ENCODE data around the gene TRANK1.

Gene TRANK1

GRCh38 chr3:36868614-36869436, 76.0 kb downstream of the TRANK1 start:
- no peak overlapping the region for H3K27ac ChIP-seq (ENCODE audit: low read length)
- no peak overlapping the region for H3K4me3 ChIP-seq (ENCODE audit: low read length in 2 of 2)
- no peak overlapping the region for H3K9ac ChIP-seq (ENCODE audit: low read length in 2 of 2)
- H3K36me3 ChIP-seq (ENCODE audit: control insufficient read depth in 2 of 2, insufficient read depth in 2 of 2, low read length in 2 of 2): peaks cover 2 to 5% of the 10 kb centered on the region in 2 donors
- no peaks in the 10 kb centered on the region for H3K27me3 ChIP-seq (ENCODE audit: control insufficient read depth in 1 of 2, insufficient read depth in 2 of 2, low read length in 2 of 2)
- no peaks in the 10 kb centered on the region for H3K9me3 ChIP-seq (ENCODE audit: control insufficient read depth in 2 of 2, low read length in 2 of 2)
- H3K4me1 ChIP-seq (ENCODE audit: control insufficient read depth, insufficient read depth, low read length): no peaks in the 10 kb centered on the region

DNA sequence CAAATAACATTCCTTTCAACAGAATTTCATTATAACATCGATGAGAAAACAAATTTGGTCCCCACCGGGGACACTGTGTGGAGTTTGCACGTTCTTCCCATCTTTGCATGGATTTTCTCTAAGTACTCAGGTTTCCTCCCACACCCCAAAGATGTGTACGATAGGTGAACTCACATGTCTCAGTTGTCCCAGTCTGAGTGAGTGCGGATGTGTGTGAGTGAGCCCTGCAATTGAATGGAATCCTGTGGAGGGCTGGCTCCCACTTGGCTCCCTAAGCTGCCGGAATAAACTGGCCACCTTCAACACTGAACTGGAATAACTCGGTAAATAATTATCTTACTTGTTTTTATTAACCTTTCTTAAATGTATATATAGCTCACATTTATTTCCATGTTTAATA, 77.0 kb downstream of the TRANK1 start:
- Histone ChIP-seq H3K4me1 (ENCODE audit: control insufficient read depth, insufficient read depth, low read length) (no peaks in the 10 kb centered on the region), H3K9me3 (ENCODE audit: control insufficient read depth in 2 of 2, low read length in 2 of 2) (no peaks in the 10 kb centered on the region), H3K36me3 (ENCODE audit: control insufficient read depth in 2 of 2, insufficient read depth in 2 of 2, low read length in 2 of 2) (peaks cover 0 to 5% of the 10 kb centered on the region in 2 donors), H3K27ac (ENCODE audit: low read length) (no peak overlapping the region), H3K4me3 (ENCODE audit: low read length in 2 of 2) (no peak overlapping the region), H3K27me3 (ENCODE audit: control insufficient read depth in 1 of 2, insufficient read depth in 2 of 2, low read length in 2 of 2) (no peaks in the 10 kb centered on the region), H3K9ac (ENCODE audit: low read length in 2 of 2) (no peak overlapping the region)

GRCh38 chr3:36866368-36866767, 78.5 kb downstream of the TRANK1 start:
- H3K36me3 ChIP-seq (ENCODE audit: control insufficient read depth in 2 of 2, insufficient read depth in 2 of 2, low read length in 2 of 2): peaks cover 0 to 5% of the 10 kb centered on the region in 2 donors
- H3K9ac ChIP-seq (ENCODE audit: low read length in 2 of 2): no peak overlapping the region
- no peak overlapping the region for H3K27ac ChIP-seq (ENCODE audit: low read length)
- no peak overlapping the region for H3K4me3 ChIP-seq (ENCODE audit: low read length in 2 of 2)
- H3K9me3 ChIP-seq (ENCODE audit: control insufficient read depth in 2 of 2, low read length in 2 of 2): no peaks in the 10 kb centered on the region
- H3K4me1 ChIP-seq (ENCODE audit: control insufficient read depth, insufficient read depth, low read length): no peaks in the 10 kb centered on the region
- H3K27me3 ChIP-seq (ENCODE audit: control insufficient read depth in 1 of 2, insufficient read depth in 2 of 2, low read length in 2 of 2): no peaks in the 10 kb centered on the region

DNA sequence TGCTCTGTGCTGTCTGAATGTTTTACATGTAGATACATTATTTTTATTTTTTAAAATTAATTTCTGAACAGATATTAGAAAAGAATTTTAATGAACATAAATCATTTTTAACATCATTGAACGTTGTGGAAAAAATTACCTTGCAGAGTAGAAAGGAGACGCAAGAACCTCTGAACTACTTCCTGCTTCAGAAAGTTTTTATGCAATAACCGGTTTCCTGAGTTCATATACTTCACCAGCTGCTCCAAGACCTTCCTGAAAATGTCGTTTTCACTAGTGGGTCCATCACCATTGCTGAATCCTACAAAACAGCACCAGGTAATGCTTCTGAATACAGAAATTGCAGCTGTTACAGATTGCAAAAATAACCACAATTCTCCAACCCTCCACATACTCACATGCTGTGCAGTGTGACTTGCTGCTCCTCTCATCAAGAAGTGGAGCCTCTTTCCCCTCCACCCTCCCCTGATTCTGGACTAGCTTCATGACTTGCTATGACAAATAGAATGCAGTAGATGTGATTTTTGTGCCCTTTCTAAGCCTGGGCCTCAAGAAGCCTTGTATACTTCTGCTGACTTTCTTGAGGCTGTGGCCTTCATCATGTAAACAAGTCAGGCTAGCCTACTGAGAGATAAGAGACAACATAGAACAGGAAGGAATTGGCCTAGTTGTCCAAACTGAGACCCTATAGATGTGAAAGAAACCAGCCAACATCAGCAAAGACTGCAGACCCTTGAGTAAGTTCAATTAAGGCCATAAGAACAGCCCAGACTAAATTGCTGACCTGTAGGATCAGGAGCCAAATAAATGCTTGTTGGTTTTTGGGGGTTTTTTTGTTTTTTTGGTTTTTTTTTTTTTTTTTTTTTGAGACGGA, 80.4 kb downstream of the TRANK1 start:
- Histone ChIP-seq H3K4me1 (ENCODE audit: control insufficient read depth, insufficient read depth, low read length) (no peaks in the 10 kb centered on the region), H3K27me3 (ENCODE audit: control insufficient read depth in 1 of 2, insufficient read depth in 2 of 2, low read length in 2 of 2) (no peaks in the 10 kb centered on the region), H3K27ac (ENCODE audit: low read length) (no peak overlapping the region), H3K36me3 (ENCODE audit: control insufficient read depth in 2 of 2, insufficient read depth in 2 of 2, low read length in 2 of 2) (peaks cover 8 to 11% of the 10 kb centered on the region in 2 donors), H3K4me3 (ENCODE audit: low read length in 2 of 2) (no peak overlapping the region), H3K9ac (ENCODE audit: low read length in 2 of 2) (no peak overlapping the region), H3K9me3 (ENCODE audit: control insufficient read depth in 2 of 2, low read length in 2 of 2) (no peaks in the 10 kb centered on the region)

GRCh38 chr3:36862076-36862755, 82.6 kb downstream of the TRANK1 start:
- H3K36me3 ChIP-seq (ENCODE audit: control insufficient read depth in 2 of 2, insufficient read depth in 2 of 2, low read length in 2 of 2): peaks cover 18 to 27% of the 10 kb centered on the region in 2 donors
- H3K4me3 ChIP-seq (ENCODE audit: low read length in 2 of 2): no peak overlapping the region
- no peaks in the 10 kb centered on the region for H3K9me3 ChIP-seq (ENCODE audit: control insufficient read depth in 2 of 2, low read length in 2 of 2)
- H3K27ac ChIP-seq (ENCODE audit: low read length): no peak overlapping the region
- H3K27me3 ChIP-seq (ENCODE audit: control insufficient read depth in 1 of 2, insufficient read depth in 2 of 2, low read length in 2 of 2): no peaks in the 10 kb centered on the region
- H3K4me1 ChIP-seq (ENCODE audit: control insufficient read depth, insufficient read depth, low read length): no peaks in the 10 kb centered on the region
- H3K9ac ChIP-seq (ENCODE audit: low read length in 2 of 2): no peak overlapping the region

DNA sequence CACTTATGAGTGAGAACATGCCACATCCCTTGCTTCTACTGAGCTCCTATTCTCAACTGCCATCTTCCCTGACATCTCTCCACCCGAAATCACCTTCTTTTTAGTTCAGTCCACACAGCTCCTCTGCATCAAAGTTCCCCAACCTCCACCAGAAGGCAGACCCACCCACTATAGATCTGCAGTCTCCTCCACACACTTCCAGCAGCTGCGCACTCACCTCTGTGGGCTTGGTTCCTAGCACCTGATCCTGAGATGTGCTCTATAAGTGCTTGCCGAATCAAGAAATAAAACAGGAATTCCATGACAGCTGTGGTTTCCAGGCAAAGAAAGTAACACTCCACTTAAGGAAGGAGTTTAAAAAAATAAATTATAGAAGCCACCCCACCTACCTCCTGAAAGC, 85.4 kb downstream of the TRANK1 start:
- H3K9me3 ChIP-seq (ENCODE audit: control insufficient read depth in 2 of 2, low read length in 2 of 2): no peaks in the 10 kb centered on the region
- H3K36me3 ChIP-seq (ENCODE audit: control insufficient read depth in 2 of 2, insufficient read depth in 2 of 2, low read length in 2 of 2): peaks cover 26 to 39% of the 10 kb centered on the region in 2 donors
- H3K4me1 ChIP-seq (ENCODE audit: control insufficient read depth, insufficient read depth, low read length): no peaks in the 10 kb centered on the region
- no peak overlapping the region for H3K27ac ChIP-seq (ENCODE audit: low read length)
- H3K4me3 ChIP-seq (ENCODE audit: low read length in 2 of 2): no peak overlapping the region
- no peaks in the 10 kb centered on the region for H3K27me3 ChIP-seq (ENCODE audit: control insufficient read depth in 1 of 2, insufficient read depth in 2 of 2, low read length in 2 of 2)
- H3K9ac ChIP-seq (ENCODE audit: low read length in 2 of 2): no peak overlapping the region

DNA sequence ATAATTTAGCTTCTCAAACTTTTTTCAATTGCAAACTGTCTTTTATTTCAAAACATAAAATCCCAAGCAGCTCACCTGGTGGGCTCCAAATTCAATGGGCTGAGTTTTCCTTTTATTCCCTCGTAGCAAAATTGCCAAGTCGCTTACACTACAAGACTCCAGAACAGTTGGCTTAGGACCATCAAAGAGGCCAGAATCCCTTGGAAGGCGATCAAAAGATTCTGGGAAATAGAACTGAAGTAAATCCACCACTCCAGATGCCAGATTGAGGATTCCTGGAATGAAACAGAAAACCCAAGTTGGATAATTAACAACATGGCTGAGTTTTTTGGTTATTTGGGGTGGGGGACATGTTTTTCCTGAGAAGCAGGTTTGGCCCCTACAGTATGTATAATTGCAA, 92.8 kb downstream of the TRANK1 start:
- Histone ChIP-seq H3K27ac (ENCODE audit: low read length) (no peak overlapping the region), H3K27me3 (ENCODE audit: control insufficient read depth in 1 of 2, insufficient read depth in 2 of 2, low read length in 2 of 2) (no peaks in the 10 kb centered on the region), H3K4me3 (ENCODE audit: low read length in 2 of 2) (no peak overlapping the region), H3K9ac (ENCODE audit: low read length in 2 of 2) (no peak overlapping the region), H3K4me1 (ENCODE audit: control insufficient read depth, insufficient read depth, low read length) (no peaks in the 10 kb centered on the region), H3K9me3 (ENCODE audit: control insufficient read depth in 2 of 2, low read length in 2 of 2) (no peaks in the 10 kb centered on the region), H3K36me3 (ENCODE audit: control insufficient read depth in 2 of 2, insufficient read depth in 2 of 2, low read length in 2 of 2) (peaks cover 23 to 29% of the 10 kb centered on the region in 2 donors)

- no peak overlapping the region for H3K4me3 ChIP-seq (ENCODE audit: low read length in 2 of 2)
- no peak overlapping the region for H3K27ac ChIP-seq (ENCODE audit: low read length)
- H3K27me3 ChIP-seq (ENCODE audit: control insufficient read depth in 1 of 2, insufficient read depth in 2 of 2, low read length in 2 of 2): no peaks in the 10 kb centered on the region
- peaks cover 14 to 34% of the 10 kb centered on the region in 2 donors for H3K36me3 ChIP-seq (ENCODE audit: control insufficient read depth in 2 of 2, insufficient read depth in 2 of 2, low read length in 2 of 2)
- no peak overlapping the region for H3K9ac ChIP-seq (ENCODE audit: low read length in 2 of 2)
- no peaks in the 10 kb centered on the region for H3K4me1 ChIP-seq (ENCODE audit: control insufficient read depth, insufficient read depth, low read length)
- no peaks in the 10 kb centered on the region for H3K9me3 ChIP-seq (ENCODE audit: control insufficient read depth in 2 of 2, low read length in 2 of 2)
Observed at GRCh38 chr3:36850743-36851142, 94.1 kb downstream of the TRANK1 start.

GRCh38 chr3:36846406-36846805, 98.4 kb downstream of the TRANK1 start:
- H3K27ac ChIP-seq (ENCODE audit: low read length): no peak overlapping the region
- H3K4me3 ChIP-seq (ENCODE audit: low read length in 2 of 2): no peak overlapping the region
- peaks cover 0 to 3% of the 10 kb centered on the region in 2 donors for H3K9me3 ChIP-seq (ENCODE audit: control insufficient read depth in 2 of 2, low read length in 2 of 2)
- H3K36me3 ChIP-seq (ENCODE audit: control insufficient read depth in 2 of 2, insufficient read depth in 2 of 2, low read length in 2 of 2): peaks cover 20 to 42% of the 10 kb centered on the region in 2 donors
- no peaks in the 10 kb centered on the region for H3K27me3 ChIP-seq (ENCODE audit: control insufficient read depth in 1 of 2, insufficient read depth in 2 of 2, low read length in 2 of 2)
- no peak overlapping the region for H3K9ac ChIP-seq (ENCODE audit: low read length in 2 of 2)
- H3K4me1 ChIP-seq (ENCODE audit: control insufficient read depth, insufficient read depth, low read length): no peaks in the 10 kb centered on the region
